ENCODE results near the gene PRR18. TPM values are rescaled to one million over a fixed set of nuclear protein-coding genes. Genes with fewer than 3 reads are reported as not detected.

Gene PRR18
- total RNA-seq, 1 experiment from 2014 or later = not detected

GRCh38 chr6:166301611-166302529 is 6.3 kb downstream of the PRR18 start:
- Histone ChIP-seq H3K79me2 (ENCODE audit: low read depth) (no peaks in the 10 kb centered on the region), H3K27ac (no peak overlapping the region), H3K4me3 (no peak overlapping the region), H3K36me3 (ENCODE audit: low read depth) (no peaks in the 10 kb centered on the region), H3K4me2 (no peak overlapping the region), H3F3A (ENCODE audit: insufficient read depth, low read depth) (no peaks in the 10 kb centered on the region), H3K9me3 (ENCODE audit: insufficient read depth, low read depth) (no peaks in the 10 kb centered on the region), H4K20me1 (ENCODE audit: insufficient read depth) (no peaks in the 10 kb centered on the region), H3K27me3 (ENCODE audit: insufficient read depth, low read depth) (peaks cover 33% of the 10 kb centered on the region), H3K9me2 (ENCODE audit: insufficient read depth) (no peaks in the 10 kb centered on the region), H3K4me1 (replicated peaks; ENCODE audit: insufficient read depth) (no peaks in the 10 kb centered on the region), H2AFZ (no peak overlapping the region)
- TF ChIP-seq EZH2 (IDR thresholded peaks at IDR 0.05; ENCODE audit: low read depth) = no peak
- no peak for TF ChIP-seq CTCF (conservative IDR thresholded peaks at IDR 0.05)
- DNase-seq = no peak
- ChIA-PET CTCF (no interaction called here), POLR2A (ENCODE audit: unreplicated experiment) (no interaction called here)
- intact Hi-C loops (cut with micrococcal nuclease; ENCODE audit: unreplicated experiment) = no loop called here
- BruUV-seq (replicated peaks) = no TSS peak

GRCh38 chr6:166300357-166300987 is 7.7 kb downstream of the PRR18 start:
- Histone ChIP-seq H3F3A (ENCODE audit: insufficient read depth, low read depth) (no peaks in the 10 kb centered on the region), H3K9me2 (ENCODE audit: insufficient read depth) (no peaks in the 10 kb centered on the region), H3K4me3 (no peak overlapping the region), H3K4me1 (replicated peaks; ENCODE audit: insufficient read depth) (no peaks in the 10 kb centered on the region), H2AFZ (no peak overlapping the region), H3K9me3 (ENCODE audit: insufficient read depth, low read depth) (no peaks in the 10 kb centered on the region), H3K27ac (no peak overlapping the region), H3K79me2 (ENCODE audit: low read depth) (no peaks in the 10 kb centered on the region), H3K27me3 (ENCODE audit: insufficient read depth, low read depth) (peaks cover 45% of the 10 kb centered on the region), H3K36me3 (ENCODE audit: low read depth) (no peaks in the 10 kb centered on the region), H3K4me2 (no peak overlapping the region), H4K20me1 (ENCODE audit: insufficient read depth) (no peaks in the 10 kb centered on the region)
- no peak for DNase-seq
- intact Hi-C loops (cut with micrococcal nuclease; ENCODE audit: unreplicated experiment) = no loop called here
- TF ChIP-seq EZH2 (IDR thresholded peaks at IDR 0.05; ENCODE audit: low read depth) (no peak), CTCF (conservative IDR thresholded peaks at IDR 0.05) (no peak)
- BruUV-seq (replicated peaks) = no TSS peak
- CTCF ChIA-PET = no interaction called here
- POLR2A ChIA-PET (ENCODE audit: unreplicated experiment) = no interaction called here

DNA sequence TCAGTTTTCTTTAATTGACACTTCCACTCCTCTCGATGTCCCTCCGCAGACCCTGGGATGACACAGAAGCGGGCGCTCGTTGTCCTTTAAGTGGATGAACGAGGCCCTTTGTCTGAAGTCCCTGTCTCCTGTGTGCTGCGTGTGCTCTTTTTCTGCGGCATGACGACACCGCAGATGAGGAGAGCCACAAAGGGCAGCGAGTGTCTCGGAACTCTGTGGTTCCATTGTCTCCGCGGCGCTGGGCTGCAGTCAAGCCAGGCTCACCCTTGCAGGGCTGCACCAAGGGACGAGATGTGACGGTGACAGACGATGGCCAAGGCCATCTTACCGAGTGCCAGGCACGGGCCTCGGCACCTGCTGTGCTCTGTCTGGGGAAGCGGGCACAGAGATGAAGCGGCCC is 10.6 kb downstream of the PRR18 start:
- H3K27me3 ChIP-seq (ENCODE audit: insufficient read depth, low read depth) = peaks cover 58% of the 10 kb centered on the region
- H3K9me3 ChIP-seq (ENCODE audit: insufficient read depth, low read depth) = no peaks in the 10 kb centered on the region
- H3K4me3 ChIP-seq = no peak overlapping the region
- H3K36me3 ChIP-seq (ENCODE audit: low read depth) = no peaks in the 10 kb centered on the region
- intact Hi-C loops (cut with micrococcal nuclease; ENCODE audit: unreplicated experiment) = no loop called here
- ChIA-PET POLR2A (ENCODE audit: unreplicated experiment) (no interaction called here), CTCF (no interaction called here)
- no peaks in the 10 kb centered on the region for H3K79me2 ChIP-seq (ENCODE audit: low read depth)
- TF ChIP-seq CTCF (conservative IDR thresholded peaks at IDR 0.05) (no peak), EZH2 (IDR thresholded peaks at IDR 0.05; ENCODE audit: low read depth) (no peak)
- no peak overlapping the region for H2AFZ ChIP-seq
- H3K9me2 ChIP-seq (ENCODE audit: insufficient read depth) = no peaks in the 10 kb centered on the region
- H4K20me1 ChIP-seq (ENCODE audit: insufficient read depth) = no peaks in the 10 kb centered on the region
- no peaks in the 10 kb centered on the region for H3K4me1 ChIP-seq (replicated peaks; ENCODE audit: insufficient read depth)
- H3K27ac ChIP-seq = no peak overlapping the region
- no peaks in the 10 kb centered on the region for H3F3A ChIP-seq (ENCODE audit: insufficient read depth, low read depth)
- DNase-seq = no peak
- H3K4me2 ChIP-seq = no peak overlapping the region
- no TSS peak for BruUV-seq (replicated peaks)

All from PC-9 (cell line).